ENCODE measurements around the gene STING1. TPM values are rescaled to one million over a fixed set of nuclear protein-coding genes. Genes with fewer than 3 reads are reported as not detected.

Gene STING1
- polyA plus RNA-seq, 1 of the 3 experiments (the other 2 are of a cell fraction), result 98.4 TPM

- Histone ChIP-seq H3F3A (replicated peaks; ENCODE audit: insufficient read depth) (peaks cover 10% of the 10 kb centered on the region), H3K4me3 (ENCODE audit: low read depth in 2 of 2, low read length in 1 of 2) (no peak overlapping the region), H2AFZ (ENCODE audit: low read depth) (no peak overlapping the region), H3K4me1 (ENCODE audit: control insufficient read depth in 1 of 2, insufficient read depth in 2 of 2, low read depth in 1 of 2, low read length in 1 of 2) (peaks cover 0 to 2% of the 10 kb centered on the region in 2 experiments; a peak in 1 of 4 replicates), H3K9me2 (no peaks in the 10 kb centered on the region), H3K27me3 (ENCODE audit: insufficient read depth) (no peaks in the 10 kb centered on the region), H3K27ac (ENCODE audit: low read depth in 2 of 2, low read length in 1 of 2) (no peak overlapping the region), H3K9me3 (no peaks in the 10 kb centered on the region), H3K79me2 (ENCODE audit: insufficient read depth) (no peaks in the 10 kb centered on the region), H3K9ac (no peak overlapping the region), H3K4me2 (no peak overlapping the region), H3K36me3 (replicated peaks in 1 of 2; ENCODE audit: control insufficient read depth in 1 of 2, insufficient read depth in 2 of 2, low read length in 1 of 2) (peaks cover 6 to 32% of the 10 kb centered on the region in 2 experiments), H4K20me1 (ENCODE audit: insufficient read depth) (no peaks in the 10 kb centered on the region)
- TF ChIP-seq SIN3A (IDR thresholded peaks at IDR 0.05; ENCODE audit: borderline replicate concordance, low read depth, low read length) (no peak), TEAD4 (IDR thresholded peaks at IDR 0.05; ENCODE audit: borderline replicate concordance, insufficient read depth) (no peak), FOSL2 (IDR thresholded peaks at IDR 0.05; ENCODE audit: borderline replicate concordance, low read depth) (no peak), TCF12 (IDR thresholded peaks at IDR 0.05) (no peak), SMC3 (IDR thresholded peaks at IDR 0.05; ENCODE audit: low read depth, low read length) (no peak), FOXJ3 (CRISPR knock-in tag; IDR thresholded peaks at IDR 0.05) (no peak), YY1 (IDR thresholded peaks at IDR 0.05; ENCODE audit: low read depth) (no peak), RXRA (IDR thresholded peaks at IDR 0.05; ENCODE audit: borderline replicate concordance, low read depth) (no peak), GABPA (IDR thresholded peaks at IDR 0.05; ENCODE audit: low read depth) (no peak), NRF1 (IDR thresholded peaks at IDR 0.05; ENCODE audit: low read depth, low read length) (no peak)
- CTCF ChIA-PET, result interaction anchor here (3.0 kb wide), 1 partner anchor 82 kb away, joined by 14 read pairs; no protein-coding TSS in a partner anchor
- POLR2A ChIA-PET, result interaction anchor here (0.7 kb wide), 1 partner anchor 830 kb away, joined by 5 read pairs; no protein-coding TSS in a partner anchor
- 87% methylated on average over 1 of the region's 1 CpG for WGBS (ENCODE audit: low lambda C conversion rate)
- no peak for DNase-seq
Observed at GRCh38 chr5:139431706-139432105, 50.9 kb downstream of the STING1 start.

- Histone ChIP-seq H3K4me2 (no peak overlapping the region), H3K36me3 (replicated peaks in 1 of 2; ENCODE audit: control insufficient read depth in 1 of 2, insufficient read depth in 2 of 2, low read length in 1 of 2) (peaks cover 7 to 42% of the 10 kb centered on the region in 2 experiments), H3K9me3 (no peaks in the 10 kb centered on the region), H3K27ac (ENCODE audit: low read depth in 2 of 2, low read length in 1 of 2) (no peak overlapping the region), H3K9me2 (no peaks in the 10 kb centered on the region), H3K9ac (no peak overlapping the region), H3K27me3 (ENCODE audit: insufficient read depth) (no peaks in the 10 kb centered on the region), H3K79me2 (ENCODE audit: insufficient read depth) (no peaks in the 10 kb centered on the region), H3K4me3 (ENCODE audit: low read depth in 2 of 2, low read length in 1 of 2) (no peak overlapping the region), H3K4me1 (ENCODE audit: control insufficient read depth in 1 of 2, insufficient read depth in 2 of 2, low read depth in 1 of 2, low read length in 1 of 2) (peaks cover 8 to 9% of the 10 kb centered on the region in 2 experiments; a peak in 3 of 4 replicates), H2AFZ (ENCODE audit: low read depth) (no peak overlapping the region), H4K20me1 (ENCODE audit: insufficient read depth) (no peaks in the 10 kb centered on the region), H3F3A (replicated peaks; ENCODE audit: insufficient read depth) (peaks cover 17% of the 10 kb centered on the region)
- WGBS (ENCODE audit: low lambda C conversion rate), result 92% methylated on average over 2 of the region's 2 CpGs
- ChIA-PET POLR2A (interaction anchor here (1.4 kb wide), 1 partner anchor 9 kb away, joined by 6 read pairs; the partner anchor contains the start of gene DNAJC18), CTCF (interaction anchor here (1.6 kb wide), 1 partner anchor 84 kb away, joined by 8 read pairs; no protein-coding TSS in a partner anchor)
- DNase-seq, result no peak
- TF ChIP-seq CHD2 (IDR thresholded peaks at IDR 0.05; ENCODE audit: low read length, partially characterized antibody), result no peak
- TF ChIP-seq TCF12 (IDR thresholded peaks at IDR 0.05), result no peak
- TF ChIP-seq ZBTB33 (IDR thresholded peaks at IDR 0.05; ENCODE audit: borderline replicate concordance, low read depth), result no peak
- no peak for TF ChIP-seq MAX (IDR thresholded peaks at IDR 0.05; ENCODE audit: low read depth)
- no peak for TF ChIP-seq CTCF (IDR thresholded peaks at IDR 0.05)
- TF ChIP-seq FOXJ3 (CRISPR knock-in tag; IDR thresholded peaks at IDR 0.05), result no peak
- TF ChIP-seq FOSL2 (IDR thresholded peaks at IDR 0.05; ENCODE audit: borderline replicate concordance, low read depth), result no peak
- TF ChIP-seq ELF1 (IDR thresholded peaks at IDR 0.05), result no peak
- no peak for TF ChIP-seq JUND (IDR thresholded peaks at IDR 0.05)
Observed at GRCh38 chr5:139430015-139430414, 52.5 kb downstream of the STING1 start.
